Upper lobe of left lung (tissue), 4 donors: ENCODE results near the gene XYLT1.

Experiments
- CTCF ChIP-seq, 6 experiments: fragments of 450-650 bp in 4 of 6; fragments of 200-600 bp in 2 of 6; sonication (generic) in 2 of 6; IDR thresholded peaks; one replicate each; pipeline ENCODE4 v1.5.1; 2016 to 2019; ENCODE audit warnings: antibody characterized with exemption in 6 of 6
- POLR2A ChIP-seq, 4 donors: fragments of 450-650 bp; IDR thresholded peaks; one replicate each; pipeline ENCODE4 v1.5.1; 2016 to 2017; ENCODE audit warnings: antibody characterized with exemption in 4 of 4, mild to moderate bottlenecking in 2 of 4

- TF ChIP-seq CTCF (IDR thresholded peaks at IDR 0.05): no peak
- no peak for TF ChIP-seq POLR2A (IDR thresholded peaks at IDR 0.05)
These were observed 364.4 kb downstream of the XYLT1 start for GRCh38 chr16:17106243-17106791.
